GM18868 (cell line): ENCODE results near the gene PDE8B.
"Not testable (repeated sequence)": the region's sequence is repeated elsewhere in the genome, so short reads cannot be mapped to it uniquely, and the experiment has no call there.

Experiments
- ATAC-seq: cut with Tn5 transposase; IDR thresholded peaks from one replicate; pipeline ENCODE4 v1.9.1; 2021; ENCODE audit warnings: mild to moderate bottlenecking, moderate library complexity; ENCODE audit not compliant: unreplicated experiment

Gene PDE8B

GRCh38 chr5:77427998-77428397, 217.5 kb downstream of the PDE8B start:
- no peak for ATAC-seq

- ATAC-seq: no peak
Measured at GRCh38 chr5:77428526-77428925, 218.0 kb downstream of the PDE8B start.

- ATAC-seq: no peak
Measured at GRCh38 chr5:77430726-77431125, 220.2 kb downstream of the PDE8B start.

- no peak for ATAC-seq
Measured at GRCh38 chr5:77431286-77431685, 220.8 kb downstream of the PDE8B start.

GRCh38 chr5:77431719-77432118, 221.2 kb downstream of the PDE8B start:
- no peak for ATAC-seq

GRCh38 chr5:77437194-77437593, 226.7 kb downstream of the PDE8B start:
- ATAC-seq: no peak

GRCh38 chr5:77438071-77438470, 227.6 kb downstream of the PDE8B start:
- ATAC-seq: no peak

- ATAC-seq: no peak
Measured at GRCh38 chr5:77443670-77444069, 233.2 kb downstream of the PDE8B start.

GRCh38 chr5:77444356-77444755, 233.9 kb downstream of the PDE8B start:
- no peak for ATAC-seq

- ATAC-seq: no peak
Measured at GRCh38 chr5:77448831-77449230, 238.4 kb downstream of the PDE8B start.

GRCh38 chr5:77449277-77449676, 238.8 kb downstream of the PDE8B start:
- no peak for ATAC-seq

- no peak for ATAC-seq
Measured at GRCh38 chr5:77449981-77450380, 239.5 kb downstream of the PDE8B start.

GRCh38 chr5:77452351-77452750, 241.9 kb downstream of the PDE8B start:
- no peak for ATAC-seq

- no peak for ATAC-seq
Measured at GRCh38 chr5:77454123-77454522, 243.6 kb downstream of the PDE8B start.

GRCh38 chr5:77461287-77461686, 250.8 kb downstream of the PDE8B start:
- no peak for ATAC-seq

GRCh38 chr5:77463905-77464304, 253.4 kb downstream of the PDE8B start:
- no peak for ATAC-seq

- ATAC-seq: not testable (repeated sequence)
Measured at GRCh38 chr5:77468875-77469274, 258.4 kb downstream of the PDE8B start.

- not testable (repeated sequence) for ATAC-seq
Measured at GRCh38 chr5:77475041-77475440, 264.6 kb downstream of the PDE8B start.
